ENCODE results near the gene DOCK1. TPM values are rescaled to one million over a fixed set of nuclear protein-coding genes. Genes with fewer than 3 reads are reported as not detected.
A peak's percentile ranks its signal among the peaks of the same experiment; 100 is the strongest.

DOCK1 gene
- total and polyA plus RNA-seq, 3 donors from 2014 or later, result 19.0 to 46.2 (median 32.0) TPM

DNA sequence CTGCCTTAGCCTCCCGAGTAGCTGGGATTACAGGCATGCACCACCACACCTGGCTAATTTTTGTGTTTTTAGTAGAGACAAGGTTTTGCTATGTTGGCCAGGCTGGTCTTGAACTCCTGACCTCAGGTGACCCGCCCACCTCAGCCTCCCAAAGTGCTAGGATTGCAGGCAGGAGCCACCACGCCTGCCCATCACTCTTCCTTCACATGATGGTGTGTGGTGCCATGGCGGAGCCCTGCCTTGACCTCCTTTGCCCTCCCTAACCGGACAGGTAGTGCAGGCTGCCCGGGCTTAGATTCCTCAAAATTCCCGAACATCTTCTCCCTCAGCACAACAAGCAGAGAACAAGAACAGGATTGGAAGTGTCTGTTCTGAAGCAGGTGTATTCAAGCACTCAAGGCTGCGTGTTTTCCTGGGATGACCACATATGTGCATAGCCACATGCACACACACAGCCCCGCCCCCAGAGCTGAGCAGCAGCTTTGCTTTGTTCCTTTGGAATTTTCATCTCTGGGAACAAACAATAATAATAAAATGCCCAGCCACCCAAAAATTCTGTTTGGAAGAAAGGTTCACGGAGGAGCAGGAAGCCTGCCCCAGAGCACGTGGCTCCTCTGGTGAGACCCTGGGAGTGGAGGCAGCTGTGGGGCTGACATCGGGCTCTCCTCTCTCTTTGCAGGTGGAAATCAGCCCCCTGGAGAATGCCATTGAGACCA is 512.6 kb downstream of the DOCK1 start:
- no peaks in the 10 kb centered on the region for H3K27me3 ChIP-seq
- peaks cover 29% of the 10 kb centered on the region for H3K4me1 ChIP-seq
- TF ChIP-seq POLR2A (IDR thresholded peaks at IDR 0.05), result no peak
- no peak for TF ChIP-seq CTCF (IDR thresholded peaks at IDR 0.05)
- WGBS, 2 donors, result 71 to 73% methylated on average over 12 of the region's 12 CpGs
- H3K36me3 ChIP-seq (ENCODE audit: low read depth, missing control alignments), result no peaks in the 10 kb centered on the region
- H3K27ac ChIP-seq, result no peak overlapping the region
- DNase-seq, result peak; percentile 63
- H3K9me3 ChIP-seq, result no peaks in the 10 kb centered on the region
- intact Hi-C loops (cut with DNase I; ENCODE audit: low total_unique reads), result no loop called here
- no peak overlapping the region for H3K4me3 ChIP-seq

GRCh38 chr10:127418536-127419168 is 513.4 kb downstream of the DOCK1 start:
- TF ChIP-seq POLR2A (IDR thresholded peaks at IDR 0.05) (no peak), CTCF (IDR thresholded peaks at IDR 0.05) (no peak)
- Histone ChIP-seq H3K27ac (no peak overlapping the region), H3K4me1 (peaks cover 29% of the 10 kb centered on the region), H3K4me3 (no peak overlapping the region), H3K9me3 (no peaks in the 10 kb centered on the region), H3K36me3 (ENCODE audit: low read depth, missing control alignments) (no peaks in the 10 kb centered on the region), H3K27me3 (no peaks in the 10 kb centered on the region)
- DNase-seq, result peak; percentile 81
- 32 to 38% methylated on average over 6 to 13 of the region's 13 CpGs for WGBS, 2 donors
- intact Hi-C loops (cut with DNase I; ENCODE audit: low total_unique reads), result no loop called here

GRCh38 chr10:127420138-127420684 is 515.0 kb downstream of the DOCK1 start:
- Histone ChIP-seq H3K9me3 (no peaks in the 10 kb centered on the region), H3K4me1 (peaks cover 29% of the 10 kb centered on the region), H3K4me3 (no peak overlapping the region), H3K27ac (peak overlapping the region in 1 of 2 donors; percentile 29), H3K36me3 (ENCODE audit: low read depth, missing control alignments) (no peaks in the 10 kb centered on the region), H3K27me3 (no peaks in the 10 kb centered on the region)
- no peak for DNase-seq
- intact Hi-C loops (cut with DNase I; ENCODE audit: low total_unique reads), result no loop called here
- TF ChIP-seq POLR2A (IDR thresholded peaks at IDR 0.05) (no peak), CTCF (IDR thresholded peaks at IDR 0.05) (no peak)
- WGBS, 2 donors, result 59 to 64% methylated on average over 6 to 10 of the region's 10 CpGs

DNA sequence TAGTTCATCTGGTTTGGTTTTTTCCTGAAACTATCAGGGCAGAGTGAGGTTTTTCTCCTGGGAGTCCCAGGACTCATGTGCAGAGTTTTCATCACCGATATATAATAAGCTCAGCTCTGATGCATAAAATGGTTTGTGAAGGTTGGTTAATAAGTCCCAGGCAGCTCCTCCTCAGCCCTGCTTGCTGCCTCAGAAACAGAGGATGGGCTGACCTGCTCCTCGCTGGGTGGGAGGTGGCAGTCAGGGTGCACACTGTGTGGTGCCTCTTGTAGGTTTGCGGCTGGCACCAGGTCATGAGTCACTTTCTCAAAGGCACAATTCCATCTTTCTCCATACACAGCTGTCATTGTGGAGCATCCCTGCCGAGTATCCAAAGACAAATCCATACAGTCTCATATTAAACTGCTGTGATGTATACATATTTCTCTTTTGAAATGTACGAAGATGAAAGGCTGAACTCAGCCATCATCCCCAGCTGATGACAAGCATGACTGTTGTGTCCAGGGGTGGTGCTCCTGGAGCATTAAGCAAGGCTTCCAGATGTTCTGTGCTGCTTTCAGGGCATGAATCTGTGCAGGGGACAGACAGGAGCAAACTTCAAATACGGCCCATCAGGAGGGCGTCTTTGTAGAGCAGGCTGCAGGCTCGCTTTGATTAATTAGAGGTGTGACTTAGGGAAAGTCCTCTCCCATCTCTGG is 518.1 kb downstream of the DOCK1 start:
- Histone ChIP-seq H3K27me3 (no peaks in the 10 kb centered on the region), H3K4me3 (no peak overlapping the region), H3K9me3 (no peaks in the 10 kb centered on the region), H3K36me3 (ENCODE audit: low read depth, missing control alignments) (no peaks in the 10 kb centered on the region), H3K4me1 (peaks cover 21% of the 10 kb centered on the region), H3K27ac (no peak overlapping the region)
- DNase-seq, result no peak
- 86% methylated on average over 8 of the region's 8 CpGs for WGBS, 2 donors
- intact Hi-C loops (cut with DNase I; ENCODE audit: low total_unique reads), result no loop called here
- TF ChIP-seq CTCF (IDR thresholded peaks at IDR 0.05), result no peak
- no peak for TF ChIP-seq POLR2A (IDR thresholded peaks at IDR 0.05)
